Stimulated activated CD8-positive, alpha-beta memory T cell treated with anti-CD3 and anti-CD28 coated beads, Interleukin-15, amount 100 ng/mL, for 48 hours (primary cell): ENCODE measurements around the gene KLRD1.
"Not testable (repeated sequence)": the region's sequence is repeated elsewhere in the genome, so short reads cannot be mapped to it uniquely, and the experiment has no call there.

ENCODE experiments used
- DNase-seq, 2 donors: peaks; one replicate each; pipeline ENCODE4 v3.0.0-alpha.2; 2020; ENCODE audit warnings: low read depth in 2 of 2

KLRD1 gene

GRCh38 chr12:10368206-10369171 is 60.8 kb downstream of the KLRD1 start:
- DNase-seq: no peak

GRCh38 chr12:10369557-10370415 is 62.1 kb downstream of the KLRD1 start:
- DNase-seq: no peak

- not testable (repeated sequence) for DNase-seq
Observed at GRCh38 chr12:10371893-10372535, 64.3 kb downstream of the KLRD1 start.

- DNase-seq: no peak
Observed at GRCh38 chr12:10372559-10372958, 64.9 kb downstream of the KLRD1 start.

GRCh38 chr12:10374624-10375018 is 67.0 kb downstream of the KLRD1 start:
- no peak for DNase-seq

GRCh38 chr12:10378737-10379136 is 71.1 kb downstream of the KLRD1 start:
- DNase-seq: peak in 1 of 2 donors; percentile 58
